Uterus (tissue), 4 donors: ENCODE results near the gene MAPK8IP1. TPM values are rescaled to one million over a fixed set of nuclear protein-coding genes. Genes with fewer than 3 reads are reported as not detected.

Source experiments
- DNase-seq, 2 donors: peaks; one replicate each; pipeline ENCODE4 v3.0.0-alpha.2; 2019 to 2020
- H3K27ac ChIP-seq, 2 donors: fragments of 200-600 bp; sonication (generic); 1 replicate in 1 of 2; 2 replicates in 1 of 2; pipeline ENCODE4 v1.5.1; 2016 to 2018
- H3K27me3 ChIP-seq, 2 donors: fragments of 200-600 bp; sonication (generic); one replicate each; pipeline ENCODE4 v1.5.1; 2018 to 2019; ENCODE audit warnings: control low read depth in 1 of 2
- H3K36me3 ChIP-seq, 2 donors: fragments of 200-600 bp; sonication (generic); one replicate each; pipeline ENCODE4 v1.5.1; 2019; ENCODE audit warnings: control low read depth in 1 of 2
- H3K4me1 ChIP-seq, 2 donors: fragments of 200-600 bp; sonication (generic); one replicate each; pipeline ENCODE4 v1.5.1; 2018 to 2019; ENCODE audit warnings: control low read depth in 1 of 2
- H3K4me3 ChIP-seq, 2 donors: fragments of 200-600 bp; sonication (generic); 1 replicate in 1 of 2; 2 replicates in 1 of 2; pipeline ENCODE4 v1.5.1; 2018 to 2019; ENCODE audit warnings: mild to moderate bottlenecking in 1 of 2
- H3K9me3 ChIP-seq, 2 donors: fragments of 200-600 bp; sonication (generic); one replicate each; pipeline ENCODE4 v1.5.1; 2019; ENCODE audit warnings: control low read depth in 1 of 2
- POLR2A ChIP-seq, 2 donors: fragments of 450-650 bp; IDR thresholded peaks; one replicate each; pipeline ENCODE4 v1.6.1; 2016; ENCODE audit warnings: antibody characterized with exemption in 2 of 2, mild to moderate bottlenecking in 1 of 2, moderate library complexity in 1 of 2
- intact Hi-C: fragments of 100-400 bp; cut with DNase I; formaldehyde crosslinking; loops from one replicate; pipeline ENCODE4 v1.15.1; 2023; ENCODE audit warnings: low total_unique reads
- total RNA-seq, 4 donors: library from RNA; depleted of rRNA in 3 of 4; stranded (reverse); fragments of >200 nt in 3 of 4; gene quantifications; one replicate each; pipeline versions ENCODE4 v1.1.0 to v1.2.4, GENCODE V29; 2014 to 2023
- TF ChIP-seq, protein P1 (sequence below), 4 experiments: fragments of 200-600 bp in 2 of 4; fragments of 450-650 bp in 2 of 4; sonication (generic) in 2 of 4; IDR thresholded peaks; one replicate each; pipeline ENCODE4 v1.5.1; 2016 to 2019; ENCODE audit warnings: antibody characterized with exemption in 4 of 4, mild to moderate bottlenecking in 2 of 4, moderate library complexity in 1 of 4
- donor health status: DM: yes; HTN: yes; CAD: no.

Gene MAPK8IP1
- total RNA-seq, 4 donors from 2014 or later: 2.1 to 29.9 (median 20.0) TPM

DNA sequence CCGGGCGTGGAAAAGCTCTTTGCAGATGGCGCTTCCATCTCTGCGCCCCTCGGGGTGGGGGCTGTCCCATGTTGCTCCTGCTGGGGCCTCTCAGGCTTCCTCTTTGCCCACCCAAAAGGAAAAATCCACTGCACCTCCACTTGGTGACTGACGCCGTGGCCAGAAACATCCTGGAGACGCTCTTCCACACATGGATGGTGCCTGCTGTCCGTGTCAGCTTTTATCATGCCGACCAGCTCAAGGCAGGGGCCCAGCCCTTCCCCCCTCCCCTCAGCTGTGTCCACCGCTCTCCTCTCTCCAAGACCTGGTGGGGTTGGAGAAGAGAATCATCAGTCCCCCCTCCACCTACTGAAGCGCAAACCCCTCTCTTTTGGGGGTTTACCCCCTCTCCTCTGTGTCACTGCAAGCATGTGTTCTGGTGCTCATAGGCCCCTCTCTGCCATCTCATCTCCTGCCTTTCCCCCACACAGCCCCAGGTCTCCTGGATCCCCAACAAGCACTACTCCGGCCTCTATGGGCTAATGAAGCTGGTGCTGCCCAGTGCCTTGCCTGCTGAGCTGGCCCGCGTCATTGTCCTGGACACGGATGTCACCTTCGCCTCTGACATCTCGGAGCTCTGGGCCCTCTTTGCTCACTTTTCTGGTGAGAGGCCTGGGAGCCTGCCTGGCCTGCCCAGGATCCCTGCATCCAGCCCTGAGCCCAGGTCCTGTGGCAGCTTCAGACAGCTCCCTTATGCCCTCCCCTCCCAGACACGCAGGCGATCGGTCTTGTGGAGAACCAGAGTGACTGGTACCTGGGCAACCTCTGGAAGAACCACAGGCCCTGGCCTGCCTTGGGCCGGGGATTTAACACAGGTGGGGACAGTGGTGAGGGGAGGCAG, 38.8 kb downstream of the MAPK8IP1 start:
- peak in 1 of 2 donors; percentile 12 for DNase-seq
- TF ChIP-seq, protein P1, sequence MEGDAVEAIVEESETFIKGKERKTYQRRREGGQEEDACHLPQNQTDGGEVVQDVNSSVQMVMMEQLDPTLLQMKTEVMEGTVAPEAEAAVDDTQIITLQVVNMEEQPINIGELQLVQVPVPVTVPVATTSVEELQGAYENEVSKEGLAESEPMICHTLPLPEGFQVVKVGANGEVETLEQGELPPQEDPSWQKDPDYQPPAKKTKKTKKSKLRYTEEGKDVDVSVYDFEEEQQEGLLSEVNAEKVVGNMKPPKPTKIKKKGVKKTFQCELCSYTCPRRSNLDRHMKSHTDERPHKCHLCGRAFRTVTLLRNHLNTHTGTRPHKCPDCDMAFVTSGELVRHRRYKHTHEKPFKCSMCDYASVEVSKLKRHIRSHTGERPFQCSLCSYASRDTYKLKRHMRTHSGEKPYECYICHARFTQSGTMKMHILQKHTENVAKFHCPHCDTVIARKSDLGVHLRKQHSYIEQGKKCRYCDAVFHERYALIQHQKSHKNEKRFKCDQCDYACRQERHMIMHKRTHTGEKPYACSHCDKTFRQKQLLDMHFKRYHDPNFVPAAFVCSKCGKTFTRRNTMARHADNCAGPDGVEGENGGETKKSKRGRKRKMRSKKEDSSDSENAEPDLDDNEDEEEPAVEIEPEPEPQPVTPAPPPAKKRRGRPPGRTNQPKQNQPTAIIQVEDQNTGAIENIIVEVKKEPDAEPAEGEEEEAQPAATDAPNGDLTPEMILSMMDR (IDR thresholded peaks at IDR 0.05): no peak
- no peak for TF ChIP-seq POLR2A (IDR thresholded peaks at IDR 0.05)
- Histone ChIP-seq H3K36me3 (no peaks in the 10 kb centered on the region), H3K4me3 (no peak overlapping the region), H3K4me1 (peaks cover 0 to 16% of the 10 kb centered on the region in 2 donors), H3K27ac (no peak overlapping the region), H3K27me3 (peaks cover 0 to 12% of the 10 kb centered on the region in 2 donors), H3K9me3 (no peaks in the 10 kb centered on the region)
- intact Hi-C loops: no loop called here

DNA sequence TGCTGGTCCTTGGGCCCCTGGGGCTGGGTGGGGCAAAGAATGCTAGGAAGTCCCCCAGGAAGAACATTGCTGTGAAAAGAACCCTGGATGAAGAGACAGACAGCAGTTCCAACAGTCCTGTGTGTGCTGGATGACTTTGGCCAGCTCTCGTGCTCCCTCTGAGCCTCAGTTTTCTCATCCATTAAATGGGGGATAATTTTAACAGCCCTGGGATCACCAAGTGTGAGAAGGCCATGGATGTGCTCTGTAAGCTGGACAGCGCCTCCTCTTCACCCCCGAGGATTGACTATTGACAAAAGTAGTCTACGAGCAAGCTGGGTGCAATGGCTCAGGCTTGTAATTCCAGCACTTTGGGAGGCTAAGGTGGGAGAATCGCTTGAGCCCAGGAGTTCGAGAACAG, 39.5 kb downstream of the MAPK8IP1 start:
- Histone ChIP-seq H3K27me3 (peaks cover 0 to 12% of the 10 kb centered on the region in 2 donors), H3K4me1 (peaks cover 0 to 16% of the 10 kb centered on the region in 2 donors), H3K9me3 (no peaks in the 10 kb centered on the region), H3K36me3 (no peaks in the 10 kb centered on the region), H3K4me3 (no peak overlapping the region), H3K27ac (no peak overlapping the region)
- no peak for DNase-seq
- intact Hi-C loops: no loop called here
- TF ChIP-seq POLR2A (IDR thresholded peaks at IDR 0.05): no peak
- TF ChIP-seq, protein P1 (IDR thresholded peaks at IDR 0.05): no peak

DNA sequence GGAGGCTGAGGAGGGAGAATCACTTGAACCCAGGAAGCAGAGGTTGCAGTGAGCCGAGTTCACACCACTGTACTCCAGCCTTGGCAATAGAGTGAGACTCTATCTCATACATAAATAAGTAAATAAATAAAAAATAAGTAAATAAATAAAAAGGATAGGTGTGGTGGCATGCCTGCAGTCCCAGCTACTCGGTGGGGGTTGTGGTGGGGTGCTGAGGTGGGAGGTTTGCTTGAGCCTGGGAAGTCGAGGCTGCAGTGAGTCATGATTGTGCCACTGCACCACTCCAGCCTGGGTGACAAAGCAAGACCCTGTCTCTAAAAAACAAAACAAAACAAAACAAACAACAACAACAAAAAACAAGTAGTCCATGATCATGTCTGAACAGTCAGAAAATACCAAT, 40.1 kb downstream of the MAPK8IP1 start:
- H3K36me3 ChIP-seq: no peaks in the 10 kb centered on the region
- H3K4me3 ChIP-seq: no peak overlapping the region
- DNase-seq: no peak
- intact Hi-C loops: no loop called here
- TF ChIP-seq POLR2A (IDR thresholded peaks at IDR 0.05): no peak
- TF ChIP-seq, protein P1 (IDR thresholded peaks at IDR 0.05): no peak
- no peak overlapping the region for H3K27ac ChIP-seq
- H3K4me1 ChIP-seq: peaks cover 0 to 16% of the 10 kb centered on the region in 2 donors
- peaks cover 0 to 12% of the 10 kb centered on the region in 2 donors for H3K27me3 ChIP-seq
- no peaks in the 10 kb centered on the region for H3K9me3 ChIP-seq

DNA sequence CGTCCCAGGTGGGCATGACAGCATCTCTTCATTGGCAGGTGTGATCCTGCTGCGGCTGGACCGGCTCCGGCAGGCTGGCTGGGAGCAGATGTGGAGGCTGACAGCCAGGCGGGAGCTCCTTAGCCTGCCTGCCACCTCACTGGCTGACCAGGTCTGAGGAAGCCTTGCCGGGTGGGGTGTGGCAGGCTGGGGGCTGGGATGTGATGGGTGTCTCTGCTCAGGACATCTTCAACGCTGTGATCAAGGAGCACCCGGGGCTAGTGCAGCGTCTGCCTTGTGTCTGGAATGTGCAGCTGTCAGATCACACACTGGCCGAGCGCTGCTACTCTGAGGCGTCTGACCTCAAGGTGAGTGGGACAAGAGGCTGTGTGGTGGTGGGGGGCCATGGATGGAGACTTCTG, 40.5 kb downstream of the MAPK8IP1 start:
- no peak overlapping the region for H3K27ac ChIP-seq
- no peak for TF ChIP-seq POLR2A (IDR thresholded peaks at IDR 0.05)
- H3K4me3 ChIP-seq: no peak overlapping the region
- H3K9me3 ChIP-seq: no peaks in the 10 kb centered on the region
- intact Hi-C loops: no loop called here
- H3K36me3 ChIP-seq: no peaks in the 10 kb centered on the region
- H3K27me3 ChIP-seq: peaks cover 0 to 12% of the 10 kb centered on the region in 2 donors
- DNase-seq: peak in 1 of 2 donors; percentile 13
- H3K4me1 ChIP-seq: peaks cover 0 to 16% of the 10 kb centered on the region in 2 donors

- peak in 1 of 2 donors; percentile 11 for DNase-seq
- TF ChIP-seq, protein P1 (IDR thresholded peaks at IDR 0.05): no peak
- TF ChIP-seq POLR2A (IDR thresholded peaks at IDR 0.05): no peak
- Histone ChIP-seq H3K9me3 (no peaks in the 10 kb centered on the region), H3K4me3 (no peak overlapping the region), H3K27me3 (peaks cover 0 to 12% of the 10 kb centered on the region in 2 donors), H3K27ac (no peak overlapping the region), H3K4me1 (peaks cover 0 to 16% of the 10 kb centered on the region in 2 donors), H3K36me3 (no peaks in the 10 kb centered on the region)
- intact Hi-C loops: no loop called here
Measured at GRCh38 chr11:45926536-45927331, 41.3 kb downstream of the MAPK8IP1 start.
